Trophoblast cell (in vitro differentiated cells and primary cell): ENCODE results near the gene CENPP.

Experiments
- DNase-seq, 2 donors: peaks; one replicate each; pipeline ENCODE4 v3.0.0-alpha.2; 2016
- H2AFZ ChIP-seq: 2 replicates; pipeline ENCODE4 v1.6.1; 2013; ENCODE audit warnings: low read length, moderate library complexity, mild to moderate bottlenecking; ENCODE audit not compliant: insufficient read depth, poor library complexity
- H2AK5ac ChIP-seq: 2 replicates; pipeline ENCODE4 v1.6.1; 2013; ENCODE audit warnings: mild to moderate bottlenecking, low read length
- H2BK120ac ChIP-seq: 2 replicates; pipeline ENCODE4 v1.6.1; 2013; ENCODE audit warnings: low read length, mild to moderate bottlenecking, moderate library complexity; ENCODE audit not compliant: insufficient read depth, poor library complexity
- H2BK12ac ChIP-seq: 2 replicates; pipeline ENCODE4 v1.6.1; 2013; ENCODE audit warnings: mild to moderate bottlenecking, low read length, moderate library complexity
- H2BK5ac ChIP-seq: 2 replicates; pipeline ENCODE4 v1.6.1; 2013; ENCODE audit warnings: low read length, low read depth, moderate library complexity, mild to moderate bottlenecking; ENCODE audit not compliant: poor library complexity
- H3K14ac ChIP-seq: 2 replicates; pipeline ENCODE4 v1.6.1; 2013; ENCODE audit warnings: mild to moderate bottlenecking, low read length
- H3K18ac ChIP-seq: 2 replicates; pipeline ENCODE4 v1.6.1; 2013; ENCODE audit warnings: mild to moderate bottlenecking, low read length
- H3K23ac ChIP-seq: 2 replicates; pipeline ENCODE4 v1.6.1; 2013; ENCODE audit warnings: low read length
- H3K27ac ChIP-seq: 2 replicates; pipeline ENCODE4 v1.5.1; 2013; ENCODE audit warnings: low read depth, mild to moderate bottlenecking, inconsistent platforms, low read length, moderate library complexity
- H3K27me3 ChIP-seq: 2 replicates; pipeline ENCODE4 v1.6.1; 2013; ENCODE audit warnings: inconsistent platforms, mild to moderate bottlenecking, low read length, moderate library complexity; ENCODE audit not compliant: insufficient read depth
- H3K36me3 ChIP-seq, 2 experiments: 1 replicate in 1 of 2; 2 replicates in 1 of 2; pipeline ENCODE4 v1.6.1; 2013; ENCODE audit warnings: low read length in 2 of 2, mild to moderate bottlenecking in 2 of 2, moderate library complexity in 1 of 2; ENCODE audit not compliant: insufficient read depth in 2 of 2, control insufficient read depth in 1 of 2
- H3K4ac ChIP-seq: 2 replicates; pipeline ENCODE4 v1.6.1; 2013; ENCODE audit warnings: low read depth, mild to moderate bottlenecking, low read length, moderate library complexity
- H3K4me1 ChIP-seq, 2 experiments: 1 replicate in 1 of 2; 2 replicates in 1 of 2; pipeline ENCODE4 v1.6.1; 2013; ENCODE audit warnings: low read length in 2 of 2, mild to moderate bottlenecking in 2 of 2, moderate library complexity in 1 of 2; ENCODE audit not compliant: insufficient read depth in 2 of 2, control insufficient read depth in 1 of 2
- H3K4me2 ChIP-seq: 2 replicates; pipeline ENCODE4 v1.6.1; 2013; ENCODE audit warnings: inconsistent platforms, mild to moderate bottlenecking, low read length, moderate library complexity
- H3K4me3 ChIP-seq: 2 replicates; pipeline ENCODE4 v1.5.1; 2013; ENCODE audit warnings: mild to moderate bottlenecking, low read depth, low read length, inconsistent platforms
- H3K79me1 ChIP-seq: one replicate; pipeline ENCODE4 v1.6.1; 2013; ENCODE audit warnings: low read length
- H3K79me2 ChIP-seq: 2 replicates; pipeline ENCODE4 v1.6.1; 2013; ENCODE audit warnings: low read length, mild to moderate bottlenecking; ENCODE audit not compliant: control insufficient read depth, insufficient read depth, poor library complexity
- H3K9ac ChIP-seq: 2 replicates; pipeline ENCODE4 v1.6.1; 2013; ENCODE audit warnings: mild to moderate bottlenecking, low read length
- H3K9me3 ChIP-seq: 2 replicates; pipeline ENCODE4 v1.6.1; 2013; ENCODE audit warnings: low read depth, mild to moderate bottlenecking, control low read depth, inconsistent platforms, low read length; ENCODE audit not compliant: insufficient read depth
- H4K12ac ChIP-seq: 2 replicates; pipeline ENCODE4 v1.6.1; 2013; ENCODE audit warnings: low read depth, mild to moderate bottlenecking, low read length, moderate library complexity
- H4K8ac ChIP-seq: 2 replicates; pipeline ENCODE4 v1.6.1; 2013; ENCODE audit warnings: low read depth, mild to moderate bottlenecking, low read length, moderate library complexity
- H4K91ac ChIP-seq: one replicate; pipeline ENCODE4 v1.6.1; 2013; ENCODE audit warnings: low read depth, mild to moderate bottlenecking, low read length, moderate library complexity
- WGBS: extraction: QIAGEN DNeasy Blood & Tissue Kit; methylation state at CpG from one replicate; pipeline ENCODE4 v1.1.7; 2013; ENCODE audit warnings: missing lambda C conversion rate; ENCODE audit not compliant: insufficient read length, insufficient coverage; ENCODE audit errors: extremely low coverage; 5-methylcytosine and 5-hydroxymethylcytosine counted together

The CENPP gene

GRCh38 chr9:92647671-92648473 is 322.1 kb downstream of the CENPP start:
- no peaks in the 10 kb centered on the region for H3K9me3 ChIP-seq
- H3K4me1 ChIP-seq, result peaks cover 4 to 11% of the 10 kb centered on the region in 2 experiments
- H3K36me3 ChIP-seq, result peaks cover 33 to 39% of the 10 kb centered on the region in 2 experiments
- no peak for DNase-seq
- H3K79me1 ChIP-seq, result no peaks in the 10 kb centered on the region
- H4K12ac ChIP-seq, result no peak overlapping the region
- no peak overlapping the region for H2BK5ac ChIP-seq
- H3K4me3 ChIP-seq, result no peak overlapping the region
- H3K9ac ChIP-seq, result no peak overlapping the region
- H2BK120ac ChIP-seq, result no peak overlapping the region
- H3K27ac ChIP-seq, result no peak overlapping the region
- H2AK5ac ChIP-seq, result no peak overlapping the region
- WGBS, result no CpG with 5 or more reads among the region's 11 CpGs
- no peak overlapping the region for H3K4me2 ChIP-seq
- H4K8ac ChIP-seq, result no peak overlapping the region
- H3K23ac ChIP-seq, result no peak overlapping the region
- no peak overlapping the region for H2AFZ ChIP-seq
- H3K14ac ChIP-seq, result no peak overlapping the region
- no peak overlapping the region for H3K18ac ChIP-seq
- no peak overlapping the region for H3K4ac ChIP-seq
- no peak overlapping the region for H2BK12ac ChIP-seq
- no peaks in the 10 kb centered on the region for H3K79me2 ChIP-seq
- H3K27me3 ChIP-seq, result no peaks in the 10 kb centered on the region
- no peak overlapping the region for H4K91ac ChIP-seq

GRCh38 chr9:92648474-92648971 is 322.8 kb downstream of the CENPP start:
- H3K9ac ChIP-seq, result no peak overlapping the region
- peaks cover 34 to 40% of the 10 kb centered on the region in 2 experiments for H3K36me3 ChIP-seq
- H4K8ac ChIP-seq, result no peak overlapping the region
- H3K23ac ChIP-seq, result no peak overlapping the region
- no peak overlapping the region for H4K12ac ChIP-seq
- no peak overlapping the region for H4K91ac ChIP-seq
- no peak for DNase-seq
- no peak overlapping the region for H3K18ac ChIP-seq
- peaks cover 4 to 12% of the 10 kb centered on the region in 2 experiments for H3K4me1 ChIP-seq
- H3K14ac ChIP-seq, result no peak overlapping the region
- no peaks in the 10 kb centered on the region for H3K9me3 ChIP-seq
- H3K4me2 ChIP-seq, result no peak overlapping the region
- H2BK5ac ChIP-seq, result no peak overlapping the region
- H3K27ac ChIP-seq, result no peak overlapping the region
- no peak overlapping the region for H2AK5ac ChIP-seq
- no peak overlapping the region for H3K4me3 ChIP-seq
- no peaks in the 10 kb centered on the region for H3K79me2 ChIP-seq
- WGBS, result no CpG with 5 or more reads among the region's 6 CpGs
- H2AFZ ChIP-seq, result no peak overlapping the region
- no peaks in the 10 kb centered on the region for H3K79me1 ChIP-seq
- no peaks in the 10 kb centered on the region for H3K27me3 ChIP-seq
- no peak overlapping the region for H3K4ac ChIP-seq
- no peak overlapping the region for H2BK12ac ChIP-seq
- H2BK120ac ChIP-seq, result no peak overlapping the region

GRCh38 chr9:92649007-92649406 is 323.3 kb downstream of the CENPP start:
- Histone ChIP-seq H3K9ac (no peak overlapping the region), H3K27me3 (no peaks in the 10 kb centered on the region), H2AK5ac (no peak overlapping the region), H3K79me2 (no peaks in the 10 kb centered on the region), H3K4me1 (peaks cover 4 to 12% of the 10 kb centered on the region in 2 experiments), H3K4me2 (no peak overlapping the region), H2BK12ac (no peak overlapping the region), H2BK5ac (no peak overlapping the region), H3K18ac (no peak overlapping the region), H3K27ac (no peak overlapping the region), H3K9me3 (no peaks in the 10 kb centered on the region), H4K91ac (no peak overlapping the region), H3K4ac (no peak overlapping the region), H2AFZ (no peak overlapping the region), H3K14ac (no peak overlapping the region), H4K12ac (no peak overlapping the region), H3K23ac (no peak overlapping the region), H3K79me1 (no peaks in the 10 kb centered on the region), H2BK120ac (no peak overlapping the region), H3K4me3 (no peak overlapping the region), H3K36me3 (peaks cover 34 to 42% of the 10 kb centered on the region in 2 experiments), H4K8ac (no peak overlapping the region)
- DNase-seq, result no peak
- WGBS, result no CpG with 5 or more reads among the region's 5 CpGs

GRCh38 chr9:92650296-92650695 is 324.5 kb downstream of the CENPP start:
- no peaks in the 10 kb centered on the region for H3K9me3 ChIP-seq
- no peak overlapping the region for H3K4me3 ChIP-seq
- no peaks in the 10 kb centered on the region for H3K27me3 ChIP-seq
- no peak for DNase-seq
- no peak overlapping the region for H2BK120ac ChIP-seq
- H4K91ac ChIP-seq, result no peak overlapping the region
- no CpG with 5 or more reads among the region's 6 CpGs for WGBS
- H3K27ac ChIP-seq, result no peak overlapping the region
- no peak overlapping the region for H4K12ac ChIP-seq
- no peak overlapping the region for H3K9ac ChIP-seq
- no peaks in the 10 kb centered on the region for H3K79me1 ChIP-seq
- peaks cover 37 to 44% of the 10 kb centered on the region in 2 experiments for H3K36me3 ChIP-seq
- no peak overlapping the region for H2AFZ ChIP-seq
- H3K4me1 ChIP-seq, result peaks cover 4 to 12% of the 10 kb centered on the region in 2 experiments
- H4K8ac ChIP-seq, result no peak overlapping the region
- H3K14ac ChIP-seq, result no peak overlapping the region
- no peak overlapping the region for H2BK12ac ChIP-seq
- no peak overlapping the region for H3K4me2 ChIP-seq
- H3K23ac ChIP-seq, result no peak overlapping the region
- H2BK5ac ChIP-seq, result no peak overlapping the region
- no peak overlapping the region for H3K18ac ChIP-seq
- H3K79me2 ChIP-seq, result no peaks in the 10 kb centered on the region
- H2AK5ac ChIP-seq, result no peak overlapping the region
- no peak overlapping the region for H3K4ac ChIP-seq
